GM23248 (cell line): ENCODE measurements around the gene CPNE5.

ENCODE experiments used
- EZH2 ChIP-seq: fragments of 200-600 bp; sonication (generic); IDR thresholded peaks from 2 replicates; pipeline ENCODE4 v1.6.1; 2018; ENCODE audit warnings: antibody characterized with exemption, mild to moderate bottlenecking; ENCODE audit not compliant: insufficient read depth, poor library complexity, severe bottlenecking
- EZH2phosphoT487 ChIP-seq: fragments of 200-600 bp; sonication (generic); IDR thresholded peaks from 2 replicates; pipeline ENCODE4 v1.6.1; 2018; ENCODE audit warnings: antibody characterized with exemption, moderate library complexity, mild to moderate bottlenecking, low read depth; ENCODE audit not compliant: insufficient read depth

DNA sequence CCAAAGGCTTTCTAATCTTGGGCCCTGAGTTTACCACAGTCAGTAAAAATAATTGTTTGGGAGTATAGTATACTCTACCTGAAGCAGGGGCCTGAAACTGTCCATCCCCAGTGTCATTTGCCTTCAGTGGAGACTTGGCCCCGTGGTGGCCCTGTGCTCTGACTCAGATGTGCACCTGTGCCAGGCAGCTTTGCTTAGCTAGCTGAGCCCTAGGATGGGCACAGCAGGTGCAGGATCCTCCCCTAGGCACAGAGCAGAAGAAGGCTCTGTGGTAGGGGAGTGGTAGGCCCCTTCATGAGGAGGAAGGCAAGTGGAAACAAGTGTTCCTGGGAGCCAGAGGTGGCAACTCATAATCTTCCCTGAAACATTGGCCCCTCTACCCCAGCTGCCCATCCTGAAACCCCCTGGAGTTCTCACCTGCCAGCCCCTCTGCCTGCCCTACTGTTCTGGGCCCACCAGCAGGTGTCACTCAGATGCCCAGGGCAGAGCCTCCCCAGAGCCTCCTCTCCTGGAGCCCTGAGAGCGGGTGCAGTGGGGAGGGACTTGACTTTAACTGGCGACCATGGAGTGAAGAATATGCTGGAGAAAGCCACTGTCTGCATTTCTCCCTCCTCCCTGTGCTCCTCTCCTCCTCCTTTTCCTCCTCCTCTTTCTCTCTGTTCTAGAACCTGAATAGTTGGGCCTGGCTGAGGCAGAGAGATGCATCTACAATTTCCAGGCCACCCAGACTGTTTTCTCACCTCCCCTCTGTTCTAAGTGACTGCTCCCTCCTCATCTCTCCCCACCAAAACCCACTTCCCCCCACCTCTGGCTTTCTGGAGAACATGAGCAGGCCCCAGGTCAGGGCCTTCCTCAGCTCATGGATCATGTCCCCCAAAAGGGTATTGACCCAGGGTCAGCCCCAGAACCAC, 2.9 kb downstream of the CPNE5 start:
- TF ChIP-seq EZH2 (no peak), EZH2phosphoT487 (no peak)
